CD14-positive monocyte (primary cell): ENCODE data around the gene CDH4. TPM values are rescaled to one million over a fixed set of nuclear protein-coding genes. Genes with fewer than 3 reads are reported as not detected.

Experiments
- DNase-seq, 3 donors: peaks; one replicate each; pipeline ENCODE4 v3.0.0-alpha.2; 2011 to 2022
- H2AFZ ChIP-seq: 2 replicates; pipeline ENCODE4 v1.6.0; 2012; ENCODE audit warnings: mild to moderate bottlenecking, low read depth, low read length, inconsistent platforms; ENCODE audit not compliant: insufficient read depth, poor library complexity, severe bottlenecking
- H3K27ac ChIP-seq, 2 donors: 1 replicate in 1 of 2; 2 replicates in 1 of 2; pipeline ENCODE4 v1.5.1; 2012 to 2013; ENCODE audit warnings: low read length in 2 of 2, control low read depth in 1 of 2, inconsistent platforms in 1 of 2, low read depth in 1 of 2, mild to moderate bottlenecking in 1 of 2
- H3K27me3 ChIP-seq, 2 donors: one replicate each; pipeline versions ENCODE4 v1.6.0 to v1.6.1; 2011 to 2013; ENCODE audit warnings: low read length in 2 of 2; ENCODE audit not compliant: control insufficient read depth in 2 of 2, insufficient read depth in 2 of 2
- H3K36me3 ChIP-seq, 2 donors: replicated peaks in 1 of 2; 1 replicate in 1 of 2; 2 replicates in 1 of 2; pipeline versions ENCODE4 v1.5.1 to v1.6.1; 2012 to 2013; ENCODE audit warnings: low read length in 2 of 2, control low read depth in 1 of 2, inconsistent platforms in 1 of 2, mild to moderate bottlenecking in 1 of 2; ENCODE audit not compliant: insufficient read depth in 2 of 2, control insufficient read depth in 1 of 2
- H3K4me1 ChIP-seq, 2 donors: 1 replicate in 1 of 2; 2 replicates in 1 of 2; pipeline versions ENCODE4 v1.5.1 to v1.6.1; 2012 to 2013; ENCODE audit warnings: low read length in 2 of 2, control low read depth in 1 of 2, inconsistent platforms in 1 of 2, mild to moderate bottlenecking in 1 of 2, moderate library complexity in 1 of 2; ENCODE audit not compliant: insufficient read depth in 2 of 2, control insufficient read depth in 1 of 2
- H3K4me2 ChIP-seq: replicated peaks from 2 replicates; pipeline ENCODE3; 2012; ENCODE audit warnings: low read length, moderate library complexity, mild to moderate bottlenecking; ENCODE audit not compliant: poor library complexity, severe bottlenecking; ENCODE audit errors: extremely low read depth
- H3K4me3 ChIP-seq, 3 experiments: fragments of 200-600 bp in 1 of 3; sonication (generic) in 1 of 3; replicated peaks in 1 of 3; 1 replicate in 2 of 3; 2 replicates in 1 of 3; pipeline ENCODE4 v1.5.1; 2011 to 2013; ENCODE audit warnings: low read length in 3 of 3, mild to moderate bottlenecking in 3 of 3, control low read depth in 2 of 3, low read depth in 2 of 3, inconsistent platforms in 1 of 3, moderate library complexity in 1 of 3
- H3K79me2 ChIP-seq: 2 replicates; pipeline ENCODE4 v1.6.0; 2012; ENCODE audit warnings: mild to moderate bottlenecking, control low read depth, inconsistent platforms, low read length, moderate library complexity; ENCODE audit not compliant: insufficient read depth
- H3K9ac ChIP-seq: 2 replicates; pipeline ENCODE4 v1.6.0; 2017; ENCODE audit warnings: low read length, mild to moderate bottlenecking; ENCODE audit not compliant: insufficient read depth, poor library complexity, severe bottlenecking
- H3K9me3 ChIP-seq, 2 donors: replicated peaks in 1 of 2; 1 replicate in 1 of 2; 2 replicates in 1 of 2; pipeline versions ENCODE4 v1.5.1 to v1.6.1; 2012 to 2013; ENCODE audit warnings: low read length in 2 of 2, control low read depth in 1 of 2; ENCODE audit not compliant: control insufficient read depth in 1 of 2, insufficient read depth in 1 of 2
- H4K20me1 ChIP-seq: 2 replicates; pipeline ENCODE4 v1.6.0; 2012; ENCODE audit warnings: mild to moderate bottlenecking, low read length, control low read depth, moderate library complexity; ENCODE audit not compliant: insufficient read depth
- H3K27ac Mint-ChIP-seq, 7 donors: one replicate each; pipeline ENCODE4 v1.8.0; 2020; ENCODE audit warnings: mild to moderate bottlenecking in 7 of 7, mixed read lengths in 7 of 7, moderate library complexity in 6 of 7, inconsistent platforms in 2 of 7
- H3K27me3 Mint-ChIP-seq, 3 donors: one replicate each; pipeline ENCODE4 v1.8.0; 2021 to 2022; ENCODE audit warnings: low read depth in 3 of 3, mild to moderate bottlenecking in 3 of 3, mixed read lengths in 3 of 3, moderate library complexity in 3 of 3, inconsistent platforms in 1 of 3
- H3K36me3 Mint-ChIP-seq, 2 donors: one replicate each; pipeline ENCODE4 v1.8.0; 2020; ENCODE audit warnings: mixed read lengths in 2 of 2, inconsistent platforms in 1 of 2, mild to moderate bottlenecking in 1 of 2
- H3K4me1 Mint-ChIP-seq: one replicate; pipeline ENCODE4 v1.8.0; 2020; ENCODE audit warnings: mild to moderate bottlenecking, mixed read lengths
- H3K4me3 Mint-ChIP-seq, 2 donors: one replicate each; pipeline ENCODE4 v1.8.0; 2020; ENCODE audit warnings: mild to moderate bottlenecking in 2 of 2, mixed read lengths in 2 of 2, moderate library complexity in 1 of 2
- H3K9me3 Mint-ChIP-seq, 7 donors: one replicate each; pipeline ENCODE4 v1.8.0; 2020 to 2022; ENCODE audit warnings: mixed read lengths in 7 of 7, mild to moderate bottlenecking in 6 of 7, moderate library complexity in 6 of 7, inconsistent platforms in 2 of 7
- WGBS: methylation state at CpG from one replicate; pipeline ENCODE4 v1.1.5; 2013; ENCODE audit warnings: missing lambda C conversion rate; ENCODE audit not compliant: insufficient coverage; 5-methylcytosine and 5-hydroxymethylcytosine counted together
- intact Hi-C, 2 donors: fragments of 100-400 bp; cut with micrococcal nuclease; formaldehyde crosslinking; loops; one replicate each; pipeline versions ENCODE4 v1.15.0 to v1.15.1; 2023
- polyA plus RNA-seq, 3 donors: library from polyadenylated mRNA; depleted of rRNA in 1 of 3; unstranded in 2 of 3; stranded (reverse) in 1 of 3; fragments of 300-500 nt in 2 of 3; fragments of >200 nt in 1 of 3; fragmentation: Illumina TruSeq in 2 of 3; gene quantifications; 1 replicate in 2 of 3; 2 replicates in 1 of 3; pipeline ENCODE4 v1.2.3, GENCODE V29; 2012 to 2021
- TF ChIP-seq, protein P1 (sequence below): fragments of 200-600 bp; IDR thresholded peaks from one replicate; pipeline ENCODE4 v1.8.0; 2022; ENCODE audit warnings: antibody characterized with exemption, mild to moderate bottlenecking

CDH4 gene
- polyA plus RNA-seq, 3 donors, result not detected

DNA sequence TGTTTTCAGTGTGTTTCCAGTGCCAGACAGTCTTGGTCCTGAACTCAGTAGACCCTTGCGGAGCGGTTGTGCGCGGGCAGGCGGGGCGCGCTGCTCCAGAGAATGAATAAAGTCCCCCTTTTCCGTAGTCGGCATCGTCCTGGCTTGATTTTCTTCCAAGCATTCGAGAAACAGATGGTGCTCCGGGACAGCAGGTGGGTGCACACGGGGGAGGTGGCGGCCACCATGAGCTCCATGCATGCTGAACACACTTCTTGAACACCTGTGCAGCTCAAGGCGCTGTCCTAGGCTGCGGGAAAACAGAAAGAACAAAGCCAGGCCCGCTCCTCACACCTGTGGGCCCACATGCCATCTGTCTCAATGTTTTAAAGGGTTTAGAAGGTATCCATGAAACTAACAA lies 688.4 kb downstream of the CDH4 start:
- H3K36me3 ChIP-seq, result no peaks in the 10 kb centered on the region
- H3K27ac Mint-ChIP-seq, result no peak overlapping the region
- 99% methylated on average over 12 of the region's 17 CpGs for WGBS
- no peaks in the 10 kb centered on the region for H3K27me3 ChIP-seq
- peaks cover 0 to 5% (median 2%) of the 10 kb centered on the region in 3 donors for H3K27me3 Mint-ChIP-seq
- no peaks in the 10 kb centered on the region for H3K79me2 ChIP-seq
- H3K9me3 ChIP-seq, result peaks cover 0 to 19% of the 10 kb centered on the region in 2 donors
- no peaks in the 10 kb centered on the region for H3K4me1 Mint-ChIP-seq
- TF ChIP-seq, protein P1, sequence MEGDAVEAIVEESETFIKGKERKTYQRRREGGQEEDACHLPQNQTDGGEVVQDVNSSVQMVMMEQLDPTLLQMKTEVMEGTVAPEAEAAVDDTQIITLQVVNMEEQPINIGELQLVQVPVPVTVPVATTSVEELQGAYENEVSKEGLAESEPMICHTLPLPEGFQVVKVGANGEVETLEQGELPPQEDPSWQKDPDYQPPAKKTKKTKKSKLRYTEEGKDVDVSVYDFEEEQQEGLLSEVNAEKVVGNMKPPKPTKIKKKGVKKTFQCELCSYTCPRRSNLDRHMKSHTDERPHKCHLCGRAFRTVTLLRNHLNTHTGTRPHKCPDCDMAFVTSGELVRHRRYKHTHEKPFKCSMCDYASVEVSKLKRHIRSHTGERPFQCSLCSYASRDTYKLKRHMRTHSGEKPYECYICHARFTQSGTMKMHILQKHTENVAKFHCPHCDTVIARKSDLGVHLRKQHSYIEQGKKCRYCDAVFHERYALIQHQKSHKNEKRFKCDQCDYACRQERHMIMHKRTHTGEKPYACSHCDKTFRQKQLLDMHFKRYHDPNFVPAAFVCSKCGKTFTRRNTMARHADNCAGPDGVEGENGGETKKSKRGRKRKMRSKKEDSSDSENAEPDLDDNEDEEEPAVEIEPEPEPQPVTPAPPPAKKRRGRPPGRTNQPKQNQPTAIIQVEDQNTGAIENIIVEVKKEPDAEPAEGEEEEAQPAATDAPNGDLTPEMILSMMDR, result no peak
- H3K4me3 ChIP-seq, result no peak overlapping the region
- intact Hi-C loops, result no loop called here
- peaks cover 0 to 15% (median 5%) of the 10 kb centered on the region in 7 donors for H3K9me3 Mint-ChIP-seq
- no peaks in the 10 kb centered on the region for H3K36me3 Mint-ChIP-seq
- H3K4me1 ChIP-seq, result no peaks in the 10 kb centered on the region
- no peak overlapping the region for H3K4me2 ChIP-seq
- no peak overlapping the region for H3K9ac ChIP-seq
- no peak overlapping the region for H3K4me3 Mint-ChIP-seq
- DNase-seq, result no peak
- H2AFZ ChIP-seq, result no peak overlapping the region
- H4K20me1 ChIP-seq, result no peaks in the 10 kb centered on the region
- no peak overlapping the region for H3K27ac ChIP-seq

DNA sequence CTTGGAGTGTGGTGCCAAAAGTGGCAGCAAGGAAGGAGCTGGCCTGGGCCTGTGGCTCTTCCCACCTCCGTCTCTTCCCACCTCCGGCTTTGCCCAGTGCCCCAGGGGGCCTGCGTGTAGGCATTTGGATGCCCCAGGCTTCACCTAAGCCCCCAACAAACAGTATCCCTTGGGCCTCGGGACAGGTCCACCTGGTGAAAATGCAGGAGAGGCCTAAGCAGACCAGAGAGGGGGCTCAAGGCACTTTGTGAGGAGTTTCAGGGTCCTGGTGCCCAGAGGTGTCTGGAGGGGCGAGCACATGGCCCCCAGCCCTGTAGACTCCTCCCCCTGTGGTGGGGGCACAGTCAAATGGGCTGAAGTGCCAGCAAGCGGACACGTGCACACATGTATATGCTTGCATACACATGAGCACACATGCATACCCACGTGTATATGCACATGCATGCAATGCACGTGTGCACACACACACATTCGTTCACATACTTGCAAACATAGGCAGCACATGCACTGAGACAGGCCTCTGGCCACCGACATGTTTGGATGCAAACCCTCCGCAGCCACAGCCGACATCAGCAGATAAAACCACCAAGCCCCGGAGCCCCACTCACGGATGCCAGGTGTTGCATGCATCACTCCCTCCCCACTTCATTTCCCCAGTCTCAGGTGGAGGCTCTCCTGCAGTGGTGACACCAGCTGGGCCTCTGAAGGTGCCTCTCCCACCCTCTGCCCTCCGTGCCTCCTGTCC lies 689.1 kb downstream of the CDH4 start:
- no peaks in the 10 kb centered on the region for H3K4me1 ChIP-seq
- peaks cover 0 to 21% of the 10 kb centered on the region in 2 donors for H3K9me3 ChIP-seq
- no peak overlapping the region for H3K27ac ChIP-seq
- Mint-ChIP-seq H3K4me1 (no peaks in the 10 kb centered on the region), H3K27me3 (peaks cover 0 to 5% (median 2%) of the 10 kb centered on the region in 3 donors), H3K36me3 (no peaks in the 10 kb centered on the region), H3K9me3 (peaks cover 0 to 17% (median 6%) of the 10 kb centered on the region in 7 donors), H3K4me3 (no peak overlapping the region), H3K27ac (no peak overlapping the region)
- no peaks in the 10 kb centered on the region for H3K27me3 ChIP-seq
- TF ChIP-seq, protein P1, result no peak
- no peaks in the 10 kb centered on the region for H4K20me1 ChIP-seq
- H3K79me2 ChIP-seq, result no peaks in the 10 kb centered on the region
- no peak for DNase-seq
- H2AFZ ChIP-seq, result no peak overlapping the region
- intact Hi-C loops, result no loop called here
- WGBS, result 85% methylated on average over 12 of the region's 16 CpGs
- no peak overlapping the region for H3K4me3 ChIP-seq
- H3K36me3 ChIP-seq, result no peaks in the 10 kb centered on the region
- H3K4me2 ChIP-seq, result no peak overlapping the region
- H3K9ac ChIP-seq, result no peak overlapping the region
